KMS-11 (cell line): ENCODE results near the gene CENPS.

ENCODE experiments used
- H2AFZ ChIP-seq: fragments of 200-600 bp; sonication (generic); 2 replicates; pipeline ENCODE4 v1.6.1; 2016; ENCODE audit warnings: antibody characterized with exemption, mixed run types, low read depth
- H3K27ac ChIP-seq: fragments of 200-600 bp; sonication (generic); 2 replicates; pipeline ENCODE4 v1.6.1; 2016; ENCODE audit warnings: mild to moderate bottlenecking, mixed run types
- H3K27me3 ChIP-seq: fragments of 200-600 bp; sonication (generic); 2 replicates; pipeline ENCODE4 v1.6.1; 2017; ENCODE audit warnings: mild to moderate bottlenecking, low read depth, mixed run types, moderate library complexity; ENCODE audit not compliant: insufficient read depth
- H3K36me3 ChIP-seq: fragments of 200-600 bp; sonication (generic); 2 replicates; pipeline ENCODE4 v1.6.1; 2017; ENCODE audit warnings: mild to moderate bottlenecking, mixed run types; ENCODE audit not compliant: insufficient read depth
- H3K4me1 ChIP-seq: fragments of 200-600 bp; sonication (generic); 2 replicates; pipeline ENCODE4 v1.6.1; 2016; ENCODE audit warnings: mild to moderate bottlenecking, low read depth, mixed run types; ENCODE audit not compliant: poor library complexity, severe bottlenecking
- H3K4me2 ChIP-seq: fragments of 200-600 bp; sonication (generic); 2 replicates; pipeline ENCODE4 v1.7.0; 2016; ENCODE audit warnings: mild to moderate bottlenecking, mixed run types
- H3K4me3 ChIP-seq: fragments of 200-600 bp; sonication (generic); IDR thresholded peaks from 2 replicates; pipeline ENCODE4 v1.6.1; 2017; ENCODE audit warnings: low read depth, low read length, mixed read lengths; ENCODE audit not compliant: insufficient read depth
- H3K79me2 ChIP-seq: fragments of 200-600 bp; sonication (generic); 2 replicates; pipeline ENCODE4 v1.6.1; 2016; ENCODE audit warnings: low read depth, mixed run types; ENCODE audit not compliant: insufficient read depth
- H3K9ac ChIP-seq: fragments of 200-600 bp; sonication (generic); 2 replicates; pipeline ENCODE4 v1.6.1; 2016; ENCODE audit warnings: mild to moderate bottlenecking, mixed run types
- H4K20me1 ChIP-seq: fragments of 200-600 bp; sonication (generic); 2 replicates; pipeline ENCODE4 v1.6.1; 2016; ENCODE audit warnings: mild to moderate bottlenecking, mixed run types; ENCODE audit not compliant: insufficient read depth
- CTCF ChIP-seq: fragments of 200-600 bp; sonication (generic); conservative IDR thresholded peaks from 2 replicates; pipeline ENCODE4 v1.6.1; 2017; ENCODE audit warnings: low read depth, mild to moderate bottlenecking, antibody characterized with exemption, low read length, moderate library complexity, mixed read lengths

The CENPS gene

GRCh38 chr1:10400013-10400412, 30.2 kb upstream of the CENPS start:
- Histone ChIP-seq H2AFZ (no peak overlapping the region), H3K4me1 (peaks cover 24% of the 10 kb centered on the region), H3K4me3 (peak overlapping the region; percentile 89), H3K36me3 (peaks cover 19% of the 10 kb centered on the region; the same call in 1 of the 2 replicates), H3K9ac (peak overlapping the region; percentile 82; the same call in 1 of the 2 replicates), H3K4me2 (peak overlapping the region; percentile 94), H3K79me2 (peaks cover 31% of the 10 kb centered on the region), H3K27me3 (no peaks in the 10 kb centered on the region), H4K20me1 (no peaks in the 10 kb centered on the region), H3K27ac (peak overlapping the region; percentile 85; the same call in 1 of the 2 replicates)
- TF ChIP-seq CTCF = no peak

- Histone ChIP-seq H3K79me2 (peaks cover 31% of the 10 kb centered on the region), H3K36me3 (peaks cover 27% of the 10 kb centered on the region; the same call in 1 of the 2 replicates), H3K4me1 (peaks cover 24% of the 10 kb centered on the region), H3K27me3 (no peaks in the 10 kb centered on the region), H3K27ac (no peak overlapping the region), H3K4me3 (no peak overlapping the region), H3K9ac (no peak overlapping the region), H2AFZ (no peak overlapping the region), H4K20me1 (no peaks in the 10 kb centered on the region), H3K4me2 (peak overlapping the region; percentile 94; the same call in 1 of the 2 replicates)
- TF ChIP-seq CTCF = no peak
Observed at GRCh38 chr1:10401281-10401680, 29.0 kb upstream of the CENPS start.

- no peak for TF ChIP-seq CTCF
- no peak overlapping the region for H3K27ac ChIP-seq
Observed at GRCh38 chr1:10402729-10403274, 27.4 kb upstream of the CENPS start.

GRCh38 chr1:10407201-10407600, 23.0 kb upstream of the CENPS start:
- TF ChIP-seq CTCF = no peak
- Histone ChIP-seq H3K79me2 (peaks cover 4% of the 10 kb centered on the region; the same call in 1 of the 2 replicates), H3K9ac (no peak overlapping the region), H3K4me3 (no peak overlapping the region), H3K4me1 (no peaks in the 10 kb centered on the region), H4K20me1 (no peaks in the 10 kb centered on the region), H3K27ac (no peak overlapping the region), H3K36me3 (peaks cover 30% of the 10 kb centered on the region; the same call in 1 of the 2 replicates), H3K27me3 (no peaks in the 10 kb centered on the region), H3K4me2 (no peak overlapping the region), H2AFZ (no peak overlapping the region)

More at GRCh38 chr1:10402729-10403274, 27.4 kb upstream of the CENPS start:
- H2AFZ ChIP-seq = no peak overlapping the region
- no peaks in the 10 kb centered on the region for H4K20me1 ChIP-seq
- H3K36me3 ChIP-seq = peaks cover 33% of the 10 kb centered on the region; the same call in 1 of the 2 replicates
- no peaks in the 10 kb centered on the region for H3K27me3 ChIP-seq
- H3K79me2 ChIP-seq = peaks cover 31% of the 10 kb centered on the region
- H3K4me1 ChIP-seq = peaks cover 21% of the 10 kb centered on the region
- H3K9ac ChIP-seq = no peak overlapping the region
- no peak overlapping the region for H3K4me3 ChIP-seq
- H3K4me2 ChIP-seq = no peak overlapping the region
